ENCODE measurements around the gene ZNF584.
A peak's percentile ranks its signal among the peaks of the same experiment; 100 is the strongest.

ZNF584 gene

GRCh38 chr19:58408152-58409009, at the start of gene ZNF584:
TSS of gene ZNF584 (plus strand) at chr19:58408649. CDS start at chr19:58409148, 499 bp downstream.
- H3K36me3 ChIP-seq (ENCODE audit: control insufficient read depth in 2 of 2, insufficient read depth in 2 of 2, low read length in 2 of 2), result no peaks in the 10 kb centered on the region
- no peaks in the 10 kb centered on the region for H3K9me3 ChIP-seq (ENCODE audit: control insufficient read depth in 2 of 2, low read length in 2 of 2)
- H3K27ac ChIP-seq (ENCODE audit: low read depth in 2 of 2, low read length in 2 of 2), result peak within 1 kb of the TSS; percentile 79 to 87
- peak within 1 kb of the TSS; percentile 83 to 93 for H3K9ac ChIP-seq (ENCODE audit: low read depth in 1 of 2, low read length in 2 of 2)
- H3K27me3 ChIP-seq (ENCODE audit: control insufficient read depth in 2 of 2, insufficient read depth in 2 of 2, low read length in 2 of 2), result no peaks in the 10 kb centered on the region
- peaks cover 7 to 17% of the 10 kb centered on the region in 2 donors for H3K4me1 ChIP-seq (ENCODE audit: control insufficient read depth in 2 of 2, insufficient read depth in 2 of 2, low read length in 2 of 2)
- peak within 1 kb of the TSS; percentile 87 to 93 for H3K4me3 ChIP-seq (ENCODE audit: low read length in 2 of 2)

- Histone ChIP-seq H3K36me3 (ENCODE audit: control insufficient read depth in 2 of 2, insufficient read depth in 2 of 2, low read length in 2 of 2) (no peaks in the 10 kb centered on the region), H3K4me3 (ENCODE audit: low read length in 2 of 2) (peak overlapping the region; percentile 80 to 97), H3K27ac (ENCODE audit: low read depth in 2 of 2, low read length in 2 of 2) (peak overlapping the region; percentile 91 to 97), H3K9ac (ENCODE audit: low read depth in 1 of 2, low read length in 2 of 2) (peak overlapping the region; percentile 93 to 98), H3K9me3 (ENCODE audit: control insufficient read depth in 2 of 2, low read length in 2 of 2) (no peaks in the 10 kb centered on the region), H3K27me3 (ENCODE audit: control insufficient read depth in 2 of 2, insufficient read depth in 2 of 2, low read length in 2 of 2) (no peaks in the 10 kb centered on the region), H3K4me1 (ENCODE audit: control insufficient read depth in 2 of 2, insufficient read depth in 2 of 2, low read length in 2 of 2) (peaks cover 5 to 8% of the 10 kb centered on the region in 2 donors)
Observed at GRCh38 chr19:58361900-58362271, 46.6 kb upstream of the ZNF584 start.

- H3K9me3 ChIP-seq (ENCODE audit: control insufficient read depth in 2 of 2, low read length in 2 of 2), result no peaks in the 10 kb centered on the region
- no peaks in the 10 kb centered on the region for H3K27me3 ChIP-seq (ENCODE audit: control insufficient read depth in 2 of 2, insufficient read depth in 2 of 2, low read length in 2 of 2)
- H3K36me3 ChIP-seq (ENCODE audit: control insufficient read depth in 2 of 2, insufficient read depth in 2 of 2, low read length in 2 of 2), result no peaks in the 10 kb centered on the region
- H3K4me1 ChIP-seq (ENCODE audit: control insufficient read depth in 2 of 2, insufficient read depth in 2 of 2, low read length in 2 of 2), result peaks cover 3 to 8% of the 10 kb centered on the region in 2 donors
- H3K4me3 ChIP-seq (ENCODE audit: low read length in 2 of 2), result peak within 1 kb of the TSS; percentile 80 to 97
- peak within 1 kb of the TSS; percentile 91 to 97 for H3K27ac ChIP-seq (ENCODE audit: low read depth in 2 of 2, low read length in 2 of 2)
- peak within 1 kb of the TSS; percentile 93 to 98 for H3K9ac ChIP-seq (ENCODE audit: low read depth in 1 of 2, low read length in 2 of 2)
Observed at GRCh38 chr19:58362272-58362994, 46.0 kb upstream of the ZNF584 start, which contains the start of gene ZNF497. TSS of gene ZNF497 (minus strand) at chr19:58362751. CDS start at chr19:58357635, 5,116 bp downstream.

GRCh38 chr19:58364146-58364545, 44.3 kb upstream of the ZNF584 start:
- no peak overlapping the region for H3K9ac ChIP-seq (ENCODE audit: low read depth in 1 of 2, low read length in 2 of 2)
- H3K27ac ChIP-seq (ENCODE audit: low read depth in 2 of 2, low read length in 2 of 2), result no peak overlapping the region
- no peaks in the 10 kb centered on the region for H3K27me3 ChIP-seq (ENCODE audit: control insufficient read depth in 2 of 2, insufficient read depth in 2 of 2, low read length in 2 of 2)
- no peaks in the 10 kb centered on the region for H3K36me3 ChIP-seq (ENCODE audit: control insufficient read depth in 2 of 2, insufficient read depth in 2 of 2, low read length in 2 of 2)
- H3K4me1 ChIP-seq (ENCODE audit: control insufficient read depth in 2 of 2, insufficient read depth in 2 of 2, low read length in 2 of 2), result peaks cover 3 to 8% of the 10 kb centered on the region in 2 donors
- no peaks in the 10 kb centered on the region for H3K9me3 ChIP-seq (ENCODE audit: control insufficient read depth in 2 of 2, low read length in 2 of 2)
- no peak overlapping the region for H3K4me3 ChIP-seq (ENCODE audit: low read length in 2 of 2)

GRCh38 chr19:58366585-58367430, 41.6 kb upstream of the ZNF584 start:
- Histone ChIP-seq H3K9me3 (ENCODE audit: control insufficient read depth in 2 of 2, low read length in 2 of 2) (no peaks in the 10 kb centered on the region), H3K9ac (ENCODE audit: low read depth in 1 of 2, low read length in 2 of 2) (no peak overlapping the region), H3K4me3 (ENCODE audit: low read length in 2 of 2) (no peak overlapping the region), H3K4me1 (ENCODE audit: control insufficient read depth in 2 of 2, insufficient read depth in 2 of 2, low read length in 2 of 2) (peaks cover under 1 to 3% of the 10 kb centered on the region in 2 donors), H3K27ac (ENCODE audit: low read depth in 2 of 2, low read length in 2 of 2) (no peak overlapping the region), H3K27me3 (ENCODE audit: control insufficient read depth in 2 of 2, insufficient read depth in 2 of 2, low read length in 2 of 2) (no peaks in the 10 kb centered on the region), H3K36me3 (ENCODE audit: control insufficient read depth in 2 of 2, insufficient read depth in 2 of 2, low read length in 2 of 2) (peaks cover 0 to 3% of the 10 kb centered on the region in 2 donors)

GRCh38 chr19:58367698-58368454, 40.6 kb upstream of the ZNF584 start:
- Histone ChIP-seq H3K27ac (ENCODE audit: low read depth in 2 of 2, low read length in 2 of 2) (no peak overlapping the region), H3K4me1 (ENCODE audit: control insufficient read depth in 2 of 2, insufficient read depth in 2 of 2, low read length in 2 of 2) (no peaks in the 10 kb centered on the region)

GRCh38 chr19:58368561-58369360, 39.7 kb upstream of the ZNF584 start:
- Histone ChIP-seq H3K4me1 (ENCODE audit: control insufficient read depth in 2 of 2, insufficient read depth in 2 of 2, low read length in 2 of 2) (no peaks in the 10 kb centered on the region), H3K27ac (ENCODE audit: low read depth in 2 of 2, low read length in 2 of 2) (no peak overlapping the region), H3K9ac (ENCODE audit: low read depth in 1 of 2, low read length in 2 of 2) (no peak overlapping the region)

More at GRCh38 chr19:58367698-58368454, 40.6 kb upstream of the ZNF584 start:
- H3K9ac ChIP-seq (ENCODE audit: low read depth in 1 of 2, low read length in 2 of 2), result no peak overlapping the region
- H3K27me3 ChIP-seq (ENCODE audit: control insufficient read depth in 2 of 2, insufficient read depth in 2 of 2, low read length in 2 of 2), result no peaks in the 10 kb centered on the region
- no peak overlapping the region for H3K4me3 ChIP-seq (ENCODE audit: low read length in 2 of 2)
- no peaks in the 10 kb centered on the region for H3K9me3 ChIP-seq (ENCODE audit: control insufficient read depth in 2 of 2, low read length in 2 of 2)
- peaks cover 0 to 3% of the 10 kb centered on the region in 2 donors for H3K36me3 ChIP-seq (ENCODE audit: control insufficient read depth in 2 of 2, insufficient read depth in 2 of 2, low read length in 2 of 2)

GRCh38 chr19:58372311-58373133, 35.9 kb upstream of the ZNF584 start:
- Histone ChIP-seq H3K4me1 (ENCODE audit: control insufficient read depth in 2 of 2, insufficient read depth in 2 of 2, low read length in 2 of 2) (no peaks in the 10 kb centered on the region), H3K9ac (ENCODE audit: low read depth in 1 of 2, low read length in 2 of 2) (no peak overlapping the region), H3K27ac (ENCODE audit: low read depth in 2 of 2, low read length in 2 of 2) (no peak overlapping the region), H3K36me3 (ENCODE audit: control insufficient read depth in 2 of 2, insufficient read depth in 2 of 2, low read length in 2 of 2) (peaks cover 0 to 3% of the 10 kb centered on the region in 2 donors), H3K4me3 (ENCODE audit: low read length in 2 of 2) (no peak overlapping the region), H3K9me3 (ENCODE audit: control insufficient read depth in 2 of 2, low read length in 2 of 2) (no peaks in the 10 kb centered on the region), H3K27me3 (ENCODE audit: control insufficient read depth in 2 of 2, insufficient read depth in 2 of 2, low read length in 2 of 2) (no peaks in the 10 kb centered on the region)

More at GRCh38 chr19:58368561-58369360, 39.7 kb upstream of the ZNF584 start:
- no peak overlapping the region for H3K4me3 ChIP-seq (ENCODE audit: low read length in 2 of 2)
- no peaks in the 10 kb centered on the region for H3K9me3 ChIP-seq (ENCODE audit: control insufficient read depth in 2 of 2, low read length in 2 of 2)
- no peaks in the 10 kb centered on the region for H3K27me3 ChIP-seq (ENCODE audit: control insufficient read depth in 2 of 2, insufficient read depth in 2 of 2, low read length in 2 of 2)
- H3K36me3 ChIP-seq (ENCODE audit: control insufficient read depth in 2 of 2, insufficient read depth in 2 of 2, low read length in 2 of 2), result peaks cover 0 to 3% of the 10 kb centered on the region in 2 donors
